Myocyte (in vitro differentiated cells): ENCODE results near the gene WDR18. TPM values are rescaled to one million over a fixed set of nuclear protein-coding genes. Genes with fewer than 3 reads are reported as not detected.

Experiments used
- DNase-seq: peaks from one replicate; pipeline ENCODE4 v3.0.0-alpha.2; 2012; ENCODE audit warnings: low read depth
- total RNA-seq: library from RNA; depleted of rRNA; stranded (reverse); fragments of >200 nt; gene quantifications from 2 replicates; pipeline ENCODE4 v1.2.3, GENCODE V29; 2014

The WDR18 gene
- total RNA-seq, 1 donor from 2014 or later: 42.9 TPM

DNA sequence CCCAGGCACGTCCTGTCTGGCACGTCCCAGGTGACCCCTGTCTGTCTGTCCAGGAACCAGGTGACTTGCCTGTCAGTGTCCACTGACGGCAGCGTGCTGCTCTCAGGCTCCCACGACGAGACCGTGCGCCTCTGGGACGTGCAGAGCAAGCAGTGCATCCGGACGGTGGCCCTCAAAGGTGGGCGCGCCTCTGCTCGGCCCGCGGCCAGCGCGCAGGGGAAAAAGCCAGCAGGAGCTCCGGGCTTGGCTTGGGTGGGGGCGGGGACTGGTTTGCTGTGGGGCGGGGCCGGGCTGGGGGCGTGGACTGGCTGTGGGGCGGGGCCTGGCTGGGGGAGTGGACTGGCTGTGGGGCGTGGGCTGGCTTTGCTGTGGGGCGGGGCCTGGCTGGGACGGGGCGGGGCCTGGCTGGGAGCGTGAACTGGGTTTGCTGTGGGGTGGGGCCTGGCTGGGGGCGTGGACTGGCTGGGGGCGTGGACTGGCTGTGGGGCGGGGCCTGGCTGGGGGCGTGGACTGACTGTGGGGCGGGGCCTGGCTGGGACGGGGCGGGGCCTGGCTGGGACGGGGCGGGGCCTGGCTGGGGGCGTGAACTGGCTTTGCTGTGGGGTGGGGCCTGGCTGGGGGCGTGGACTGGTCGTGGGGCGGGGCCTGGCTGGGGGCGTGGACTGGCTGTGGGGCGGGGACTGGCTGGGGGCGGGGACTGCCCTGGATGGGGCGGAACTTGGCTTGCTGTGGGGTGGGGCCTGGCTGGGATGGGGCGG is 7.2 kb downstream of the WDR18 start:
- no peak for DNase-seq

DNA sequence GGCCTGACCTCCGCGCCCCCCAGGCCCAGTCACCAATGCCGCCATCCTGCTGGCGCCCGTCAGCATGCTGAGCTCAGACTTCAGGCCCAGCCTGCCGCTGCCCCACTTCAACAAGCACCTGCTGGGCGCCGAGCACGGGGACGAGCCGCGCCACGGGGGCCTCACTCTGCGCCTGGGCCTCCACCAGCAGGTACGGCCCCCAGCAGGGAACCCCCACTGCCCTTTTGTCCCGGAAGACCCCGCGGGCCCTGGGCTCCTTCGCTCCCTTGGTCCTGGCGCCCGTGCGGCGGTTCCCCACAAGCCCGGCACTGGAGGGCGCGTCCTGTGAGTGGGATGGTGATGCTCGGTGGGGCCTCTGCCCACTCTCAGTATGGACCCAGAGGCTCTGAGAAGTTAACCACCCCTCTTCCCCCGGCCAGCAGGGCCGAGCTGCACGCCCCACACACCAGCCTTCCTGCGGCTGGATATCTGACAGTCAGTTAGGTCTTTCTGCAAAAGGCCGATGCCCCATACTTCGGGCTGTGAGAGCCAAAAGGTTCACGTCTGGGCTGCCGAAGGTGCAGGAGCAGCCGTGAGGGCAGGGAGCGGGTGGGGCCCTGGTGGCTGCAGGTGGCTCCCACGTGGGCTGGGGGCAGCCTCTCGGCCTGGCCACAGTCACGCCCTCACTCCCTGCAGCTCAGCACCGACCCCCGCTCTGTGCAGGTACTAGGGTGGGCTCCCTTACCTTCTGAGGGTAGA is 8.0 kb downstream of the WDR18 start:
- DNase-seq: no peak

- no peak for DNase-seq
Measured at GRCh38 chr19:992670-993055, 8.5 kb downstream of the WDR18 start.

GRCh38 chr19:993361-993830 is 9.3 kb downstream of the WDR18 start:
- DNase-seq: no peak

DNA sequence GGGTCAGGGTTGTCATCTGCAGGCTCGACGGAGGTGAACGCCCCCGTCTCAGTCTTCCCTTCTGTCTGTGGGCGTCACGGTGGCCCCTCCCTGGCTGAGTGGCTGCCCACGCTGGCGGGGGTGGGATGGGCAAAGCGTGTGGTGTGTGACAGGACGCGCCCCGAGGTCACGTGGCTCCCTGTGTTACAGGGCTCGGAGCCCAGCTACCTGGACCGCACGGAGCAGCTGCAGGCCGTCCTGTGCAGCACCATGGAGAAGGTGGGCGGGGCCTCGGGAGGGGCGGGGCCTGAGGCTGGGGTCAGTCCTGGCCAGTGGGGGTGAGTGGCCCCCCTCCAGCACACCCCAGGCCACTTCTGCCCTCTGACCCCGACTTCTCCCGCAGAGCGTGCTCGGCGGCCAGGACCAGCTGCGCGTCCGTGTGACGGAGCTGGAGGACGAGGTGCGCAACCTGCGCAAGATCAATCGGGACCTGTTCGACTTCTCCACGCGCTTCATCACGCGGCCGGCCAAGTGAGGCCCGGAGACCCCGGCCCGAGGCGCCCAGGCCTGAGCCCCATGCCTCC is 9.8 kb downstream of the WDR18 start:
- no peak for DNase-seq

GRCh38 chr19:994516-994915 is 10.4 kb downstream of the WDR18 start:
- no peak for DNase-seq

DNA sequence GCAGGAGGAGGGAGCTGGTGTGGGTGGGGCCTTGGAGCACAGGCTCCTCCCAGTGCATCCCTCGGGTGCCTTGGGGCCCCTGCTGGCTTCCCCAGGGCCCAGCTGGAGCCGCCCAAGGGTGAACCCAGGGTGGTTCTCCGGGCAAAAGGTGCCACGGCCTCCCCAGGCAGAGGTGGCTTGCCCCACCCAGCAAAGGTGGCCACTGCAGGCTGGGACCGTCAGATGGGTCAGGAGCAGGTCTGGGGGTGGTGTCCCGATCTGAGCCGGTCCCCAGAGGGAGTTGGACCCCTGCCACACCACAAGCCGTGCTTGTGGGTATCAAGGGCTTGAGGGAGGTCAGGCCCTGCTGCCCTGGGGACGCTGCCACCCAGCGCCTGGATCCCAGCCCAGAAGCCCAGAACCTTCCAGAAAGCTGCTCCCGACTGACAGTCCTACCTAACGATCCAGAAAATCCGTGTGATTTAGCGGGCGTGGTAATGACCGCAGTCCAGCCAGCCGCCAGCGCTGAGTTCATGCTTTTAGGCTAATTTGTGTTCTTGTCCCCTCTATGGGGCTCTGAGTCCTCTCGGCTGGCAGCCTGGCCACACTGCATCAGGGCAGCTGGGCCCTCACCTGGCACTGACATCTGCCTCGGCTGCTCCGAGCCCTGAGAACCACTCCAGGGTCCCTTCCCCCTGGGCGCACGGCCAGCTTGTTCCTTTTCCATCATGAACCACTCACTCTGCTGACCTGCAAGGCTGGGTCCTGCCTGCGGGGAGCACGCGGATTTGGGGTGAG is 11.1 kb downstream of the WDR18 start:
- peak; percentile 9 for DNase-seq

GRCh38 chr19:996051-996838 is 12.1 kb downstream of the WDR18 start:
- DNase-seq: peak; percentile 15

DNA sequence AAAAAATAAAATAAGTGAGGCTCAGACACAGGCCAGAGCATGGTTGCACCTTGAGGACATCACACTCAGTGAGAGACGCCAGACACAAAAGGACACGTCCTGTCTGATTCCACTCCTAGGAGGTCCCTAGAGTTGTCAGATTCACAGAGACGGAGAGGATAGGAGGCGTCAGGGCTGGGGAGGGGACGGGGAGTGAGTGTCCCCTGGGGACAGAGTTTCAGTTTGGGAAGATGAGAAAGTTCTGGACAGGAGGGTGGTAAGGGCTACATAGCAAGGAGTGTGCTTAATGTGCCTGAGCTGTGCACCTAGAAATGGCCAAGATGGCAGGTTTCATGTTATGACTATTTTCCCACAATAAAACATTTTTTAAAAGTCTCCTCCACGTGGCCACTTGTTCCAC is 13.9 kb downstream of the WDR18 start:
- DNase-seq: no peak

DNA sequence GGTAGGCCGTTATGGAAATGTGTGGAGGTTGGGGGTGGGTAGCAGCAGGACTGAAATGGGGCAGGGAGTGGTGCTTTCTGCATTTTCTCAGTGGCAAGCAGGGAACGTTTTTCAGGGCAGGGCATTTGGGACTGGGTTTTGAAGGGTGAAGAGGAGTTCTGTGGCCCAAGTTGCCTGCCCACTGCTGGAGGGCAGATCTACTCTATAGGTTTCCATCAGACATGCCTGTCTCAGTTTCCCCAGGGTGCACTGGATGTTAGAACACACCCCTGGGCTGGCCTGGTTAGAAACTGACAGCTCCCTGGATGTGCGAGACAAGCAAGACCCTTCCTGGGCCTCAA is 15.2 kb downstream of the WDR18 start:
- no peak for DNase-seq

- peak; percentile 37 for DNase-seq
Measured at GRCh38 chr19:1000095-1000494, 15.9 kb downstream of the WDR18 start, which contains the start of gene GRIN3B. TSS of gene GRIN3B (plus strand) at chr19:1000419. CDS start at chr19:1000438, 19 bp downstream.

DNA sequence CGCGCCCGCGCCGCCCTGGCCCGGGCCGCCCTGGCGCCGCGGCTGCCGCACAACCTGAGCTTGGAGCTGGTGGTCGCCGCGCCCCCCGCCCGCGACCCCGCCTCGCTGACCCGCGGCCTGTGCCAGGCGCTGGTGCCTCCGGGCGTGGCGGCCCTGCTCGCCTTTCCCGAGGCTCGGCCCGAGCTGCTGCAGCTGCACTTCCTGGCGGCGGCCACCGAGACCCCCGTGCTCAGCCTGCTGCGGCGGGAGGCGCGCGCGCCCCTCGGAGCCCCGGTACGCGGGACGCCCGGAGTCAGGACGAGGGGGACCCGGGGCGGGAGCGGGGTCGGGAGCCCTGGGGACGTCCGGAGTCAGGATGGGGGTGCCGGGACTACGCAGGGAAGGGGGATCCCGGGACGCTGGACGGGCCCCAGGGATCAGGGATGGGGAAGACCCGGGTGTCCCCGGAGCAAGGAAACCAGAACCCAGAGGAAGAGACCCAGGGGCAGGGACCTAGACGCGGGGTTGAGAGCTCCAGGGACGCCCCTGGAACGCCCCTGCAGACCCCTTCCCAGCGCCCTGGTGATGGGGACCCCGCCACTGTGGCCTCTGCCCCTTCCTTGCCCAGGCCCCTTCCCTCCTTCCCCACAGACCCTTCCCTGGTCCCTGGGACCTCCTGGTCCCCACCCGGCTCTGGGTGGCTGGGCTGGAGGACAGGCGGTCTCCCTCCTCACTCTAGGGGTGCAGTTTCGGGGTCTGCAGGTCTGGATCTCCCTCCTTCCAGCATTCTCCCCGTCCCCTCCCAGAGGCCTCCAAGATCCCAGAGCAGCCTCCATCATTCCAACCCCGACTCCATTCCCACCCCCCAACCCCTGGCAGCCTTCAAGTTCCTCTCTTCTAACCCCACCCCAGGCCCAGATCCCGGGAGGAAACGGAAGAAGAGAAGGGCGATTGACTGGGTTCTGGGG is 16.7 kb downstream of the WDR18 start:
- no peak for DNase-seq

DNA sequence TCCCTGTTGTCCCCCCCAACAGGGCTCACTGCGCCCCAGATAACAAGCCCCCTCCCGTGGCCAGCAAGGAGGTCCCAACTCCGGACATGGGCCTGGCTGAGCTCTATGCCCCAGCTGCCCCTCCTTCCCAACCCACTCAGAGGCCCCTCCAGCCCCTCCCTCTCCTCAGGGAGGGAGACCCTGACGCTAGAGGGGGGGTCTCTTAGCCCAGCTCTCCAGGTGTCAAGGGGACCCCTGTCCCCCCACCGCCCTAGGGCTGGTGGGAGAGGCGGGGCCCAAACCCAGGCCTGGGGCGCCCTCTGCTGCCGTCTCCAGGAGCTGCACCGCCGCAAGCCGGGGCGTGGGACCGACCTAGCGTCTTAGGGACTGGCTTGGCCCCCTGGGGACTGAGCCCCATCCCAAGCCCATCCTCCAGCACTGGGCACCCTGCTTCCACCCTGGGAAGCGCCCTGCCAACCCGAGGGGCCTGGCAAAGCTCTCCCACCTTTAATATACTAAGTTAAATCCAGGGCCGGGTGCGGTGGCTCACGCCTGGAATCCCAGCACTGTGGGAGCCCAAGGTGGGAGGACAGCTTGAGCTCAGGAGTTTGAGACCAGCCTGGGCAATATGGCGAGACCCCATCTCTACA is 17.5 kb downstream of the WDR18 start:
- peak; percentile 37 for DNase-seq

GRCh38 chr19:1002600-1002999 is 18.5 kb downstream of the WDR18 start:
- no peak for DNase-seq

GRCh38 chr19:1003283-1003682 is 19.1 kb downstream of the WDR18 start:
- DNase-seq: no peak

DNA sequence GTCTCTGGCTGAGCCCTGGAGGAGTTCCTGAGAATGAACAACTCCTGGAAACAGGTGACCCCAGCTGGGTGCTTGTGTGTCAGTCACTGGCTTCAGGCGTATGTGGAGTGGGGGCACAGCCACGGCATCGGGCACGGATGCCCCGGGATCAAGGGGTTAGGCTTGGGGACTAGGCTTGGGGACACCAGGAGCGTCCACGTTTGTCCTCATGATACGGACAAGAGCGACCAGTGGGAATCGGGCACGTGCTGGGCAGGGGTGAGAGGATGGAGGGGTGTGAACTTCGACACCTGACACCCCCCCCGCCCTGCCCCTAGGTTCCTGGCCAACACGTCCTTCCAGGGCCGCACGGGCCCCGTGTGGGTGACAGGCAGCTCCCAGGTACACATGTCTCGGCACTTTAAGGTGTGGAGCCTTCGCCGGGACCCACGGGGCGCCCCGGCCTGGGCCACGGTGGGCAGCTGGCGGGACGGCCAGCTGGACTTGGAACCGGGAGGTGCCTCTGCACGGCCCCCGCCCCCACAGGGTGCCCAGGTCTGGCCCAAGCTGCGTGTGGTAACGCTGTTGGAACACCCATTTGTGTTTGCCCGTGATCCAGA is 20.2 kb downstream of the WDR18 start:
- no peak for DNase-seq

DNA sequence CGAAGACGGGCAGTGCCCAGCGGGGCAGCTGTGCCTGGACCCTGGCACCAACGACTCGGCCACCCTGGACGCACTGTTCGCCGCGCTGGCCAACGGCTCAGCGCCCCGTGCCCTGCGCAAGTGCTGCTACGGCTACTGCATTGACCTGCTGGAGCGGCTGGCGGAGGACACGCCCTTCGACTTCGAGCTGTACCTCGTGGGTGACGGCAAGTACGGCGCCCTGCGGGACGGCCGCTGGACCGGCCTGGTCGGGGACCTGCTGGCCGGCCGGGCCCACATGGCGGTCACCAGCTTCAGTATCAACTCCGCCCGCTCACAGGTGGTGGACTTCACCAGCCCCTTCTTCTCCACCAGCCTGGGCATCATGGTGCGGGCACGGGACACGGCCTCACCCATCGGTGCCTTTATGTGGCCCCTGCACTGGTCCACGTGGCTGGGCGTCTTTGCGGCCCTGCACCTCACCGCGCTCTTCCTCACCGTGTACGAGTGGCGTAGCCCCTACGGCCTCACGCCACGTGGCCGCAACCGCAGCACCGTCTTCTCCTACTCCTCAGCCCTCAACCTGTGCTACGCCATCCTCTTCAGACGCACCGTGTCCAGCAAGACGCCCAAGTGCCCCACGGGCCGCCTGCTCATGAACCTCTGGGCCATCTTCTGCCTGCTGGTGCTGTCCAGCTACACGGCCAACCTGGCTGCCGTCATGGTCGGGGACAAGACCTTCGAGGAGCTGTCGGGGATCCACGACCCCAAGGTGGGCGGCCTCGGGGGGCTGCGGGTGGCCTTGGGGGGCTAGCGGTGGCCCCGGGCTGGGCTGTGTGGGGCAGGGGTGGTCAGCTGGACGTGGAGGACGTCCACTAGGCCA is 20.9 kb downstream of the WDR18 start:
- no peak for DNase-seq
